Mucosa of descending colon (tissue), 3 donors: Measurements from ENCODE around the gene SDCCAG8. TPM values are rescaled to one million over a fixed set of nuclear protein-coding genes. Genes with fewer than 3 reads are reported as not detected.

Experiments used
- ATAC-seq: fragments of 200-7000 bp; cut with Tn5 transposase; one replicate; pipeline ENCODE4 v1.9.1; 2020; ENCODE audit warnings: mild to moderate bottlenecking, moderate library complexity
- DNase-seq, 3 donors: peaks; one replicate each; pipeline ENCODE4 v3.0.0-alpha.2; 2020
- H3K36me3 ChIP-seq: fragments of 200-600 bp; one replicate; pipeline ENCODE4 v1.8.0; 2021; ENCODE audit warnings: low read depth, mild to moderate bottlenecking
- H3K4me1 ChIP-seq: fragments of 200-600 bp; one replicate; pipeline ENCODE4 v1.8.0; 2021; ENCODE audit warnings: low read depth, mild to moderate bottlenecking
- H3K4me3 ChIP-seq: fragments of 200-600 bp; one replicate; pipeline ENCODE4 v1.8.0; 2021; ENCODE audit warnings: mild to moderate bottlenecking
- H3K9me3 ChIP-seq: fragments of 200-600 bp; one replicate; pipeline ENCODE4 v1.8.0; 2021; ENCODE audit warnings: mild to moderate bottlenecking
- intact Hi-C, 2 donors: fragments of 100-400 bp; cut with DNase I in 1 of 2; cut with micrococcal nuclease in 1 of 2; formaldehyde crosslinking; loops; one replicate each; pipeline versions ENCODE4 v1.11.0 to v1.11.1; 2022; cut with DNase I, micrococcal nuclease
- total RNA-seq, 3 donors: library from RNA; stranded (reverse); fragmentation: NEBNext Ultra II Directional in 2 of 3; extraction: Animal tissue kit (Norgen Biotek cat#: 25700) in 2 of 3; gene quantifications; one replicate each; pipeline versions ENCODE4 v1.2.1 to v1.2.4, GENCODE V29; 2021 to 2023
- TF ChIP-seq, protein P1 (sequence below): fragments of 200-600 bp; IDR thresholded peaks from one replicate; pipeline ENCODE4 v1.8.0; 2022; ENCODE audit warnings: antibody characterized with exemption, mild to moderate bottlenecking
- donor health status: DM: no; HTN: no; CAD: no; lungs with moderate emphysema.
- donor health status: DM: no; HTN: no; CAD: no.
- donor health status: DM: no; HTN: yes; CAD: no.

SDCCAG8 gene
- total RNA-seq, 3 donors from 2014 or later, result 22.1 to 37.5 (median 34.1) TPM

DNA sequence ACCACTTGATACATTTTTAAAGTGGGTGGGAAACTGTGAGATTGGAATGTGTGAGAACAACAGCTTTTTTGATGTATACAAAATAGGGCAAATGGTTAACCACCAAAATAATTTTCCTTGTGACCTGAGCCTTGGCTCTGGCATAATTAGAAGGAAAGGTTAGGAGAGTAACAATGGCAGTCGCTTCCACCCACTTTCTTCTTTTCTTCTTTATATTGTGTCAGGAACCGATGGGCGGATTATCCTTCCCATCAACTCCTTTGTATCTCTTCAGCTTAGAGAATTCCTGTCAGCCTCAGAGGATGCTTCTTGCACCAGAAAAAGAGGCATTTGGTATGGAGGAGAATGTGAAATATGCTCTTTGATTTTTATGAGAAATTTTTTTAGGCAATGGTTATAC lies 90.6 kb downstream of the SDCCAG8 start:
- ATAC-seq, result no peak
- H3K36me3 ChIP-seq, result no peaks in the 10 kb centered on the region
- H3K4me3 ChIP-seq, result no peak overlapping the region
- DNase-seq, result no peak
- intact Hi-C loops, result loop anchor here (5.0 to 10.0 kb wide), 3 partner anchors 398 to 1106 kb away; partner anchors contain the start of gene ADSS2 (in 1 of the 2)
- no peaks in the 10 kb centered on the region for H3K4me1 ChIP-seq
- TF ChIP-seq, protein P1, sequence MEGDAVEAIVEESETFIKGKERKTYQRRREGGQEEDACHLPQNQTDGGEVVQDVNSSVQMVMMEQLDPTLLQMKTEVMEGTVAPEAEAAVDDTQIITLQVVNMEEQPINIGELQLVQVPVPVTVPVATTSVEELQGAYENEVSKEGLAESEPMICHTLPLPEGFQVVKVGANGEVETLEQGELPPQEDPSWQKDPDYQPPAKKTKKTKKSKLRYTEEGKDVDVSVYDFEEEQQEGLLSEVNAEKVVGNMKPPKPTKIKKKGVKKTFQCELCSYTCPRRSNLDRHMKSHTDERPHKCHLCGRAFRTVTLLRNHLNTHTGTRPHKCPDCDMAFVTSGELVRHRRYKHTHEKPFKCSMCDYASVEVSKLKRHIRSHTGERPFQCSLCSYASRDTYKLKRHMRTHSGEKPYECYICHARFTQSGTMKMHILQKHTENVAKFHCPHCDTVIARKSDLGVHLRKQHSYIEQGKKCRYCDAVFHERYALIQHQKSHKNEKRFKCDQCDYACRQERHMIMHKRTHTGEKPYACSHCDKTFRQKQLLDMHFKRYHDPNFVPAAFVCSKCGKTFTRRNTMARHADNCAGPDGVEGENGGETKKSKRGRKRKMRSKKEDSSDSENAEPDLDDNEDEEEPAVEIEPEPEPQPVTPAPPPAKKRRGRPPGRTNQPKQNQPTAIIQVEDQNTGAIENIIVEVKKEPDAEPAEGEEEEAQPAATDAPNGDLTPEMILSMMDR, result no peak
- H3K9me3 ChIP-seq, result no peaks in the 10 kb centered on the region

GRCh38 chr1:243348331-243348730 lies 92.5 kb downstream of the SDCCAG8 start:
- intact Hi-C loops, result loop anchor here (5.0 to 10.0 kb wide), 3 partner anchors 396 to 1104 kb away; partner anchors contain the start of gene ADSS2 (in 1 of the 2)
- DNase-seq (no peak), ATAC-seq (no peak)
- Histone ChIP-seq H3K36me3 (no peaks in the 10 kb centered on the region), H3K4me1 (no peaks in the 10 kb centered on the region), H3K4me3 (no peak overlapping the region), H3K9me3 (no peaks in the 10 kb centered on the region)
- TF ChIP-seq, protein P1, result no peak

GRCh38 chr1:243349128-243349527 lies 93.3 kb downstream of the SDCCAG8 start:
- intact Hi-C loops, result loop anchor here (5.0 to 10.0 kb wide), 3 partner anchors 396 to 1103 kb away; partner anchors contain the start of gene ADSS2 (in 1 of the 2)
- TF ChIP-seq, protein P1, result no peak
- Histone ChIP-seq H3K9me3 (no peaks in the 10 kb centered on the region), H3K36me3 (no peaks in the 10 kb centered on the region), H3K4me3 (no peak overlapping the region), H3K4me1 (no peaks in the 10 kb centered on the region)
- no peak for DNase-seq
- no peak for ATAC-seq

GRCh38 chr1:243351337-243351736 lies 95.5 kb downstream of the SDCCAG8 start:
- H3K36me3 ChIP-seq, result no peaks in the 10 kb centered on the region
- no peaks in the 10 kb centered on the region for H3K9me3 ChIP-seq
- H3K4me1 ChIP-seq, result no peaks in the 10 kb centered on the region
- DNase-seq, result no peak
- H3K4me3 ChIP-seq, result no peak overlapping the region
- TF ChIP-seq, protein P1, result no peak
- no peak for ATAC-seq
- intact Hi-C loops, result no loop called here

DNA sequence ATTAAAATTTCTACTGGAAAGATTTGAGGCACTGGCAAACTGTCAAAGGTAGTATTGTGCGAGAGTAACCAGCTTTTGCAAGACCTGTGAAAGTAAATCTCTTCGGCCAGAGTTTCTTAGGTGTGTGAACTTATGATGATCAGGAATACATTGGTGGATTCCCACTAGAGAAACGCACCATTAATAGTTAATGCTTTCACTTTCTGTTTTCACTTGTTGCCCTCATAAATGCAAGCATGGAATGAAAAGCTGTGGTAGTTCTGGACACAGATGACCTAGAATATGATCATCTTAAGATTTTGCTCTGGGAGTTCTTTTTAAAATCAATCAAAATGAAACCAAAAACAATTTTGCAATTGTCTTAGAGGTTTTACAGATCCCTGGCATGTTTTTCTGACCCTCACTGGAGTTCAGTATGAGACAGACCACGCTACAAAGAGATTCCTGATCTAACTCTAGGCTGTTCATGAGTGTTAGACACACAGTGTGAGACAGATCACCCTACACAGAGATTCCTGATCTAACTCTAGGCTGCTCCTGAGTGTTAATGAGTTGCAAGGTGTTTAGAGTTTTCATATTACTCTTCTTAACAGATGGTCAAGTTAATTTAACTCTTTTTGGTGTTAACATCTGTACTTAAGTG lies 98.8 kb downstream of the SDCCAG8 start:
- H3K4me3 ChIP-seq, result no peak overlapping the region
- H3K9me3 ChIP-seq, result no peaks in the 10 kb centered on the region
- H3K36me3 ChIP-seq, result no peaks in the 10 kb centered on the region
- ATAC-seq (no peak), DNase-seq (no peak)
- H3K4me1 ChIP-seq, result no peaks in the 10 kb centered on the region
- intact Hi-C loops, result no loop called here
- TF ChIP-seq, protein P1, result no peak
